HepG2 (cell line): Measurements from ENCODE around the gene NELFCD. TPM values are rescaled to one million over a fixed set of nuclear protein-coding genes. Genes with fewer than 3 reads are reported as not detected.
A peak's percentile ranks its signal among the peaks of the same experiment; 100 is the strongest.

Experiments
- ARID4A ChIP-seq: sonication (generic); formaldehyde crosslinking; IDR thresholded peaks from 2 replicates; pipeline ENCODE4 v1.5.0; 2020; ENCODE audit warnings: mild to moderate bottlenecking, missing genetic modification reagents, borderline replicate concordance
- CENPX ChIP-seq: sonication (generic); formaldehyde crosslinking; IDR thresholded peaks from 2 replicates; pipeline ENCODE4 v1.9.0; 2021; ENCODE audit warnings: mild to moderate bottlenecking, missing genetic modification reagents, moderate library complexity
- GABPA ChIP-seq, 2 experiments: IDR thresholded peaks; 2 replicates each; pipeline ENCODE4 v1.6.1; 2011 to 2016; ENCODE audit warnings: low read depth in 2 of 2, low read length in 1 of 2, missing biosample characterization in 1 of 2, missing genetic modification characterization in 1 of 2
- HIVEP1 ChIP-seq: sonication (generic); formaldehyde crosslinking; IDR thresholded peaks from 2 replicates; pipeline ENCODE4 v1.4.0; 2020; ENCODE audit warnings: mild to moderate bottlenecking, missing genetic modification reagents
- HNF4A ChIP-seq: sonication (generic); formaldehyde crosslinking; IDR thresholded peaks from 2 replicates; pipeline ENCODE4 v1.4.0; 2020; ENCODE audit warnings: missing genetic modification reagents
- HNRNPL ChIP-seq: fragments of 200-400 bp; formaldehyde crosslinking; IDR thresholded peaks from 2 replicates; pipeline ENCODE4 v1.6.1; 2017; ENCODE audit warnings: mild to moderate bottlenecking, low read depth, low read length
- HOXA5 ChIP-seq: sonication (generic); formaldehyde crosslinking; IDR thresholded peaks from 2 replicates; pipeline ENCODE4 v1.4.0; 2020; ENCODE audit warnings: missing genetic modification reagents
- KLF11 ChIP-seq: IDR thresholded peaks from 2 replicates; pipeline ENCODE4 v1.6.1; 2016; ENCODE audit warnings: missing compliant biosample characterization
- KLF12 ChIP-seq: sonication (generic); formaldehyde crosslinking; IDR thresholded peaks from 2 replicates; pipeline ENCODE4 v1.4.0; 2020; ENCODE audit warnings: missing genetic modification reagents, borderline replicate concordance
- MEIS2 ChIP-seq: sonication (generic); formaldehyde crosslinking; IDR thresholded peaks from 2 replicates; pipeline ENCODE4 v1.9.0; 2021; ENCODE audit warnings: mild to moderate bottlenecking, missing genetic modification reagents
- MYC ChIP-seq: sonication (generic); formaldehyde crosslinking; IDR thresholded peaks from 2 replicates; pipeline ENCODE4 v1.9.0; 2021; ENCODE audit warnings: missing genetic modification reagents, borderline replicate concordance
- NCOA5 ChIP-seq: sonication (generic); formaldehyde crosslinking; IDR thresholded peaks from 2 replicates; pipeline ENCODE4 v1.4.0; 2020; ENCODE audit warnings: missing genetic modification reagents
- NR2F2 ChIP-seq: IDR thresholded peaks from 2 replicates; pipeline ENCODE4 v1.6.1; 2012; ENCODE audit warnings: low read depth, inconsistent platforms, borderline replicate concordance
- POGZ ChIP-seq: sonication (generic); formaldehyde crosslinking; IDR thresholded peaks from 2 replicates; pipeline ENCODE4 v1.4.0; 2020; ENCODE audit warnings: mild to moderate bottlenecking, missing genetic modification reagents
- TARDBP ChIP-seq: sonication (generic); formaldehyde crosslinking; IDR thresholded peaks from 2 replicates; pipeline ENCODE4 v1.8.0; 2022; ENCODE audit warnings: mild to moderate bottlenecking, missing genetic modification reagents
- TFDP1 ChIP-seq: IDR thresholded peaks from 2 replicates; pipeline ENCODE4 v1.6.1; 2016; ENCODE audit warnings: missing compliant biosample characterization, missing genetic modification reagents, borderline replicate concordance
- TRIM24 ChIP-seq: sonication (generic); formaldehyde crosslinking; IDR thresholded peaks from 2 replicates; pipeline ENCODE4 v1.8.0; 2022; ENCODE audit warnings: mild to moderate bottlenecking, missing genetic modification reagents
- ZFAT ChIP-seq: sonication (generic); formaldehyde crosslinking; conservative IDR thresholded peaks from 2 replicates; pipeline ENCODE4 v1.8.1; 2023; ENCODE audit warnings: missing genetic modification reagents, inconsistent platforms
- ZKSCAN5 ChIP-seq: sonication (generic); formaldehyde crosslinking; IDR thresholded peaks from 2 replicates; pipeline ENCODE4 v1.5.1; 2020; ENCODE audit warnings: mild to moderate bottlenecking, missing genetic modification reagents
- ZNF121 ChIP-seq: sonication (generic); formaldehyde crosslinking; IDR thresholded peaks from 2 replicates; pipeline ENCODE4 v1.5.0; 2020; ENCODE audit warnings: mild to moderate bottlenecking, missing genetic modification reagents
- ZNF20 ChIP-seq: sonication (generic); formaldehyde crosslinking; IDR thresholded peaks from 2 replicates; pipeline ENCODE4 v1.4.0; 2020; ENCODE audit warnings: mild to moderate bottlenecking, moderate library complexity, missing genetic modification reagents
- ZNF367 ChIP-seq: sonication (generic); formaldehyde crosslinking; IDR thresholded peaks from 2 replicates; pipeline ENCODE4 v1.4.0; 2020; ENCODE audit warnings: missing genetic modification reagents, borderline replicate concordance
- ZNF737 ChIP-seq: sonication (generic); formaldehyde crosslinking; IDR thresholded peaks from 2 replicates; pipeline ENCODE4 v1.5.0; 2020; ENCODE audit warnings: missing genetic modification reagents, mild to moderate bottlenecking, borderline replicate concordance
- ZNF75D ChIP-seq: sonication (generic); formaldehyde crosslinking; IDR thresholded peaks from 2 replicates; pipeline ENCODE4 v1.8.1; 2023; ENCODE audit warnings: missing genetic modification reagents, mild to moderate bottlenecking, borderline replicate concordance
- ZNF790 ChIP-seq: sonication (generic); formaldehyde crosslinking; IDR thresholded peaks from 2 replicates; pipeline ENCODE4 v1.8.0; 2022; ENCODE audit warnings: missing genetic modification reagents, mild to moderate bottlenecking, borderline replicate concordance
- ZNF83 ChIP-seq: sonication (generic); formaldehyde crosslinking; IDR thresholded peaks from 2 replicates; pipeline ENCODE4 v1.4.0; 2020; ENCODE audit warnings: missing genetic modification reagents, mild to moderate bottlenecking, borderline replicate concordance
- polyA plus RNA-seq, 8 experiments: library from polyadenylated mRNA; depleted of rRNA in 3 of 8; stranded (reverse) in 7 of 8; unstranded in 1 of 8; fragments of >200 nt; fragmentation: Illumina TruSeq in 4 of 8; extraction: Trizol in 4 of 8; gene quantifications; 2 replicates each; pipeline versions ENCODE4 v1.2.1 to v1.2.3, GENCODE V29; 2011 to 2016; ENCODE audit warnings: low read depth in 4 of 8, missing spikeins in 1 of 8, mixed read lengths in 1 of 8; ENCODE audit not compliant: insufficient read depth in 1 of 8
- total RNA-seq, 5 experiments: library from RNA; depleted of rRNA; stranded (reverse); fragments of >200 nt; fragmentation: Illumina TruSeq; extraction: Trizol; gene quantifications; 2 replicates each; pipeline ENCODE4 v1.2.3, GENCODE V29; 2016; ENCODE audit warnings: low read depth in 1 of 5

NELFCD gene
- total and polyA plus RNA-seq, 2 of the 13 experiments (the other 11 are each of a cell fraction or from before 2014, with no cell fraction given) = 159 to 203 TPM

- no peak for TF ChIP-seq ZNF121 (CRISPR knock-in tag)
- no peak for TF ChIP-seq HNF4A (CRISPR knock-in tag)
- TF ChIP-seq ZNF367 (CRISPR knock-in tag) = peak; percentile 59; the same call in 1 of the 2 replicates
- TF ChIP-seq ZNF83 = peak; percentile 78; the same call in 1 of the 2 replicates
- TF ChIP-seq ZNF737 (CRISPR knock-in tag) = peak; percentile 98; the same call in 1 of the 2 replicates
- peak; percentile 93 for TF ChIP-seq POGZ (CRISPR knock-in tag)
- TF ChIP-seq MEIS2 (CRISPR knock-in tag) = peak; percentile 98
- TF ChIP-seq CENPX (CRISPR knock-in tag) = no peak
- TF ChIP-seq ZNF20 (CRISPR knock-in tag) = peak; percentile 98
- TF ChIP-seq HIVEP1 (CRISPR knock-in tag) = peak; percentile 95
- no peak for TF ChIP-seq ZNF75D (CRISPR knock-in tag)
- peak; percentile 84 for TF ChIP-seq HOXA5
- peak; percentile 71; the same call in 1 of the 2 replicates for TF ChIP-seq TARDBP (CRISPR knock-in tag)
- TF ChIP-seq ZNF790 = 0 out of 2 replicates have a peak, but pooled peaks have one; percentile 87
- TF ChIP-seq TRIM24 = no peak; the same call in 1 of the 2 replicates
- TF ChIP-seq ZFAT (CRISPR knock-in tag) = peak; percentile 28; the same call in 1 of the 2 replicates
- peak; percentile 95 for TF ChIP-seq ARID4A (CRISPR knock-in tag)
- no peak; the same call in 1 of the 2 replicates for TF ChIP-seq NR2F2
- TF ChIP-seq NCOA5 (CRISPR knock-in tag) = 0 out of 2 replicates have a peak, but pooled peaks have one; percentile 65
- TF ChIP-seq KLF12 (CRISPR knock-in tag) = peak; percentile 97
- 0 out of 2 replicates have a peak, but pooled peaks have one; percentile 3 for TF ChIP-seq HNRNPL
- TF ChIP-seq TFDP1 (CRISPR knock-in tag) = peak; percentile 96
- peak; percentile 88 for TF ChIP-seq GABPA (IDR thresholded peaks at IDR 0.05; ENCODE audit: low read depth, low read length)
- peak; percentile 89 for TF ChIP-seq GABPA (CRISPR knock-in tag; IDR thresholded peaks at IDR 0.05; ENCODE audit: low read depth)
- peak; percentile 95 for TF ChIP-seq MYC
- TF ChIP-seq ZKSCAN5 (CRISPR knock-in tag) = 0 out of 2 replicates have a peak, but pooled peaks have one; percentile 27
- TF ChIP-seq KLF11 (CRISPR knock-in tag) = peak; percentile 77; the same call in 1 of the 2 replicates
Measured at GRCh38 chr20:59032023-59032712, 51.1 kb downstream of the NELFCD start, which contains the start of gene ATP5F1E (continued).
